ENCODE data around the gene PELO.

Gene PELO, protein sequence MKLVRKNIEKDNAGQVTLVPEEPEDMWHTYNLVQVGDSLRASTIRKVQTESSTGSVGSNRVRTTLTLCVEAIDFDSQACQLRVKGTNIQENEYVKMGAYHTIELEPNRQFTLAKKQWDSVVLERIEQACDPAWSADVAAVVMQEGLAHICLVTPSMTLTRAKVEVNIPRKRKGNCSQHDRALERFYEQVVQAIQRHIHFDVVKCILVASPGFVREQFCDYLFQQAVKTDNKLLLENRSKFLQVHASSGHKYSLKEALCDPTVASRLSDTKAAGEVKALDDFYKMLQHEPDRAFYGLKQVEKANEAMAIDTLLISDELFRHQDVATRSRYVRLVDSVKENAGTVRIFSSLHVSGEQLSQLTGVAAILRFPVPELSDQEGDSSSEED

DNA sequence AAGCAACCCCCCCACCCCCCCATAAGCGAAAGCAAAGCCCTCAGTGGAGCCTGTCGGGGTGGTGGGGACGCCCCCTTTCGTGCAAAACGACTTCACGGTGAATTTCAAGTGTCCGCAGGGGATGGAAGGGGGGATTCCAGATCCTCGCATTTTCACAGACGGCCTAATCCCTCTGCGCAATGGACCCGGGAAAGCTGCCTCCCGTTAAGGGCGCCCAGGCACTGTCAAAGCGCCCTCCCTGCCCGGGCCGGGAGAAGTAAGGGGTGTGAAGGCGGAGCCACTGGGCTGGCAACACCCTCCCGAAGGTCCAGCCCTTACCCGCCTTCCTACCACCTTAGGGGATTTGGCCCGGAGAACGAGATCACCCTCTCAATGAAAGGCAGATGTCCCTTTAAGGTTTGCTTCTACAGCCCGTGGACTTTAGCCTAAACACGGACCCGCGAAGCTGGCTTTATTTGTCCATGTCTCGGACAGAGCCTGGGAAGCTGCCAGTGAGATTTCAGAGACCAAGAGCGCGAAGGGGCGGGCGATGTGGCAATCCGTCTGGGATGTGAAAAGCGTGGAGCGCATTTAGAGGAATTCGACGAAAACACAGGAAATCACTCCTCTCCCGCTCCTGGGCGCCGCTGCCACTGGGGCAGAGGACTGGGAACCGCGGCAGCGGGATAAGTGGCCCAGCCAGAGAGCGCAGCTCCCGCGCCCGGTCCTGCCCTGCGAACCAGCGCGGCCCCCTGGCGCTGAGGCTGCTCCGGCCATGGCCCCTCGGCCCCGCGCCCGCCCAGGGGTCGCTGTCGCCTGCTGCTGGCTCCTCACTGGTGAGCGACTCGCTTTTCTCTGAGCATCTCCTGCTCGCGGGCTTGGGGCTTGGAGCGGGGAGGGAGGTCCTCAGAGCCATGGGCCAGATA, at the start of gene PELO, which contains the start of gene ITGA1:
Gene PELO (plus strand): TSS at position 317 of the 905 bp plus-strand sequence. CDS start 12,479 bp downstream, outside the sequence.
Gene ITGA1 (plus strand): TSS at position 317 of the 905 bp plus-strand sequence. CDS start 438 bp downstream, at position 755.
- peak; percentile 63 for DNase-seq

DNA sequence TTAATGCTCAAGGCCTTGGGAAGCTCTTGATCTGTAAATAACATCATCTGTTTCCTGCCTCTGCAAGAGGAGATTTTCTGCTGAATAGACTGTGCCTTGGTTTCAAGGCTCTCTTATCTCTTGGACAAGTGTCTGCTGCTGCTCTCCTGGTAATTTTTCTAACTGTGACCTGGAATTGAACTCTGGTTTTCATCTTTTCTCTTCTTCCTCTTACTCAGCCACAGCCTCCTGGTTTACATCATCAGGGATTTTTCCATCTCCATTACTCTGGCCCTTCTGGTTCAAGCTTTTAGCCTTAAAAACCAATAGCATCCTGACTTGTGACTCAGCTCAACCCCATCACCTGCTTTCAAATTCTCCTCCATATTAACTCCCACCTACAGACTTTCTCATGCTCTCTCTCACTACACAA, 49.6 kb upstream of the PELO start:
- DNase-seq, result no peak

DNA sequence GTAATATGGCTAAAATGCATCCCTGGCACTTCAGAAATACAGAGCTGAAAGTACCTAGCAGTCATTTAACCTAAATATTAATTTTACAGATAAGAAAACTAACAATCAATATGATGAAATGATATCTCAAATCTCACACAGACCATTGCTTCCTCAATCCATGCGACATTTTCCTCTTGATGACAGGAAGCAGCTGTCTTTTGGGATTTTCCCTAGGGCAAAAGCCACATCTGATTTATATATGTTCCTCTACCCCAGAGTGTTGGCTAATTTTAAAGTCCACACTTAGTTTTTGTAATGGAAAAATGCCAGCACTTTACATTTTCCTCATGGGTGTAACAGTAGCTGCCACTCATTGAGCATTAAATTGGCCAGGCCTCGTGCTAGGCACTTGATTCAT, 47.7 kb upstream of the PELO start:
- DNase-seq, result no peak

DNA sequence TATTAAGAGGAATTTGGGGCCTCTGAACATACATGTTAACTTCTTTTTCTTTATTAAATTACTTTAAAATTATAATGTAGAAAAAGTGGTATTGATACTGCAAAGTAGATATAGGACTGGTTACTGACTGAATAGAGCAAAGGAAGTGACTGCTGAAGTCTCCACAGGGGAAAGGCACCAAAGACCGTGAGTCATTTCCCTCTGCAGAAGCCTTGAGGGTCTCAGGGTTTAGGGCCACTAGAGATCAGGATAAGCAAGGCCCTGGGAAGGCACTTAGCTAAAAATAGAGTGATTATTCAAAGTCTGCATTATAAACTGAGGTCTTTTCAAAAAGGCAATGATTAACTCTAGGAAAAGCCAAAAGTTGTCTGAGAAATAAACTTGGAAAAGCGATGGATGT, 44.7 kb upstream of the PELO start:
- DNase-seq, result no peak

DNA sequence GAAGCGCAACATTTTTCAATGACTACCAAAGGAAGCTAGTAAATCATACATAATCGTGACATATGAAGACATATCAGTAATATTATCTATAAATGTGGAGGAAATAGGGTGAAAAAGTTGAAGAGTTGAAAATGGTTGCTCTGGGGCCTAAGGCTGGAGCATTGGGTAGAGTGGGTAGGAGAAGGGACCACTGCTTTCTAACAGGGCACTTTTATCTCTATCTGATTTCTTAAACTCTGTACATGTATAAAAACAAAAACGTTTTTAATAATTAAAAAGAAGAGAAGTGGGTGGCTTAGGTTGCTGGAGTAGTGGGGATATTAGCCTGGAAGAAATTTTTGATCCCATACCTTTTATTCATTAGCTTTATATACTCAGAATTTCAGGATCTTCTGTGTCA, 44.2 kb upstream of the PELO start:
- DNase-seq, result no peak

DNA sequence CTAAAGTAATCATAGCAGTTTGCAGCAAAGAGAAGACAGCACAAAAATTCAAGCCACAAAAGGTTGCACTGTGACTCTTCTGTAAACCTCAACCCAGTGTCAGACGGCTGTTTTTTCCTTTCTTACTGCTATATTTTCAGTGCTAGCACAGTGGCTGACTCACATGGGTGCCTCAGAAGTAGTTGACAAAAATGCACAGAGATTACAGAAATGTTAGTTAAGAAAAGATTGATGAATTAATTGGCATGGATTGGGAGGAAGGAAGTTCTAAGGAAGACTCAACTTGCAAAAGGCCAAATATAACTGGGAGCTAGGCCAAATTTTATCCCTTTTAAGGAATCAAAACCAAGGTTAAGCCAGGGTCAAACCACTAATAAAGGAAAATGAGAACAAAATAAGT, 43.7 kb upstream of the PELO start:
- peak; percentile 57 for DNase-seq

DNA sequence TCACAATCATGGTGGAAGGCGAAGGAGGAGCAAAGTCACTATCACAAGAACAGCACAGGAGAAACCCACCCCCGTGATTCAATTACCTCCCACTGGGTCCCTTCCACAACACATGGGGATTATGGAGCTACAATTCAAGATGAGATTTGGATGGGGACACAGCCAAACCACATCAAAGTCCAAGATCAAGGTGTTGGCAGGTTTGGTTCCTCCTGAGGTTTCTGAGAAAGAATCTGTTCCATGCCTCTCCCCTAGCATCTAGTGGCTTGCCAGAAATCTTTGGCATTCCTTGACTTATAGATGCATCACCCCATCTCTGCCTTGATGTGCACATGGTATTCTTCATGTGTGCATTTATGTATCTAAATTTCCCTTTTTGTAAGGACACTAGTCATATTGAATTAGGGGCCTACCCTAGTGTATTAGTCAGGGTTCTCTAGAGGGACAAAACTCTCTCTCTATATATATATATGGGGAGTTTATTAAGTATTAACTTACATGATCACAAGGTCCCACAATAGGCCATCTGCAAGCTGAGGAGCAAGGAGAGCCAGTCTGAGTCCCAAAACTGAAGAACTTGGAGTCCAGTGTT, 42.8 kb upstream of the PELO start:
- DNase-seq, result peak; percentile 3

DNA sequence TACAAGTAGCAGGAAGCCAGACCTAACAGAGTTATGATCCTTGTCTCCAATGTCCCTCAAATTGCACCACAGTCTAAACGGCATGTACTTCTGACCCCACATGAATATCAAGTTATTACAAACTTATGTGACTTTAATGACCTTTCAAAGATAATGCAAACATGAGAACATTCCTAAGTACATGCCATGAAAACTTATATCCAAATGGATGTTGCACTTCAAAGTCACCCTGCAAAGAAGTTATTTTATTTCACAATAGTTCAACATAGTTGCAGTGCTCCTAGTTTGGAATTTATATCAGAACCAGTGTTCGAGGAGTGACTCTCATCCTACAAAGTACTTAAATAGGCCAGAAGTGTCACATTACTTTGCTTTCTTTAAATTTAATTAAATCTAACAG, 41.2 kb upstream of the PELO start:
- DNase-seq, result no peak

DNA sequence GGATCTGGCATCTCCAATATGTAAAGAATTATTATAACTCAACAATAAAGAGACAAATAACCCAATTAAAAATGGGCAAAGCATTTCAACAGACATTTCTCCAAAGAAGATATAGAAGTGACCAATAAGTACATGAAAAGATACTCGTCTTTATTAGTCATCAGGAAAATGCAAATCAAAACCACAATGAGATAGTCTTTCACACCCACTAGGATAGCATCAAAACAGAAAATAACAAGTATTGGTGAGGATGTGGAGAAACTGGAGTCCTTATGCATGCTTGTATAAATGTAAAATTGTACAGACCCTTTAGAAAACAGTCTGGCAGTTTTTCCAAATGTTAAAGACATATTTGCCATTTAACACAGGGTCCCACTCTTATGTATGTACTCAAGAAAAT, 39.1 kb upstream of the PELO start:
- no peak for DNase-seq

DNA sequence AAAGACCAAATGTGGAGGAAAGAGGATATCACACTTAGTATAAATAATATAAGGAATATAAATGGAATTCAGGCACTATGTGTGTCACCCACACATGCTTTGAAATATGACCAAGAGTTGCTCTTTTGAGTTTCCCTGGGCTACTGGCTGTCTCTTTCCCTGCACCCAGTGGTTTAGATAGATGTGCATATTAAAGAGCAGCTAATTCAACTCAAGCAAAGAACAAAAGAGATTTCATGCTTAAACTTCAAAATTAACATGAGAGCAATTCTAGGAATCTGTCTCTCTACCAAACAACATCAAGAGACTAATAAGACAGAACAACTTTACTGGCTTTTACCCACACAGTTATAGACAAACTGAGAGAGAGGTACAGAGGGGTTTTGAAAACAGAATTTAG, 38.0 kb upstream of the PELO start:
- DNase-seq, result no peak

DNA sequence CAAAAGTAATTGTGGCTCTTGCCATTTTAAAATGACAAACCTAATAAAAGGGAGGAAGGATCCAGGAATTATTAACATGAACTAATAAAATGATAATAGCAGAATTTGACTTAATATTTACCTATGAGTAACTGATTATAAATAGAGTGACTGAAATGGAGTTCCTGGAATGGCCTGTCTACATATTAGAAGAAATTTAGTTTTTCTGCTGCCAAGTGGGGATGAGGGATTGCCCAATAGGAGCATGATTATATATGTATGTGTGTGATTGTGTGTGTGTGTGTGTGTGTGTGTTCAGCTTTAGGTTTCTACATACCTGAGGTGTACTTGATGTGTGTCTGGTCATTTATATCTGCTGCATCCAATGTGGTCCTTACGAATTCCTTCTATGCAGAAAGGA, 36.6 kb upstream of the PELO start:
- no peak for DNase-seq

DNA sequence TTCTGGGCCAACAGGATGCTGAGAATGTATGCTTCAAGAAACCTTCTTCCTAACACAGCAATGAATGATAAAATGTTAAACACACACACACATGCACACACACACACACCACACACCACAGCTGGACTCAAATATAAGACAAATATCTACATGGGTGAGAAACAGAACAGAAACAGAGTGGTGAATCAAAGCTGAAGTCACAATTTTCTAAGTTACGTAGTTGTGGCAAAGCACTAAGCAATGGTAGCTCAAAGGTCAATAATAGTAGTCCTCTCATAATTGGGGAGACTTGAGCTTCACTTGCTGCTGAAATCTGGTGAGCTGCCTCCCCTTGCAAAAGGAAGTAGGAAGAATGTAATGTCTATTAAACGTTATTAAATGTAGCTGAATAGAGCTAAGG, 33.7 kb upstream of the PELO start:
- DNase-seq, result no peak

DNA sequence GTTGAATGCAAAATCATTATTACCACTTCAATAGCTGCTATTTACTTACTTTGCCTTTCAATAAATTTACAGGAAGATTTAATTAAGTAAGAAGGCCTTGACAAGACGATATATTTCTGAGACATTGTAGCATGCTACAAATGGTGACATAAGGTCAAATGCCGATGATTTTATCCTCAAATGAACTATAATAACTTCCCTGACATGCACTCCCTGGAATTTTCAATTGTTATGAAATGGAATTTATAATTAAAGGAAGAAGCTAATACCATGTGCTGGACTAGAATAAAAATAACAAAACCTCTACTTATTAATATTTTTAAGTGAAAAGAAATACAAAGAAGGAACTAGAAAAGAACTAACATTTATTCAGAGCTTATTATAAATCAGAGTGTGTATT, 30.2 kb upstream of the PELO start:
- DNase-seq, result no peak

DNA sequence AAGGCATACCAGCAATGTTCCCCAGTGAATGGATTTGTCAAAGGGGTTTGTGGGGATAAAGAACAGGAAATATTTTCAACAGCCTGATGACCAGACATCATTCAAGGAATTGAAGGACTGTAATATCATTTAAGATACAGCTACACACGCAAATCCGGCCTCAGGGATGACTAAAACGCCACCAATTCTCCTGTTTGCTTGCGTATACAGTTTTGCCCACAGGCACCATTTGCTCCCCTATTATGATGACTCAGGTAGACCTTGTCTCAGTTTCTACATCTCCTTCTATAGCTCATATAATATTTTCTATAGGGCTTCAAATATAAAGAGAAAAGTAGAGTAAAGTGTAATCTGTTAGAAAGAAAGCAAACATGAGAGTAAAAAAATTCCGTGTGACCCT, 29.7 kb upstream of the PELO start:
- no peak for DNase-seq

DNA sequence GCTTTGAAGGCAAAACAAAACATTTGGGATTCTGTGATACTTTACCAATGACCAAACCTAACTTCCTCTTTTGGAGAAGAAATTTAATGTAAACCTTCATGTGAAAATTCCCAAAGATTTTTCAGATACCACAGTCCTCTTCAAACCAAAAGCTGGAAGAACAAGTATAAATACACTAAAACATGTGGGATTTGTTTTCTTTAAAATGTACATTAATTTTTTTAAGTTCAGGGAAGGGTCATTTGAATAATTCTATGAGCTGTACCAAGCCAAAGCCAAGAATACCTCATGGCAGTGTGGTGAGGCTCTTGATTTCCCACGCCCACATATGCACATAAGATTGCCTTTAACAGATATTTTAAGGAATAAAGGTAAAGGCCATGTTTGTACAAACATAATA, 28.4 kb upstream of the PELO start:
- no peak for DNase-seq

DNA sequence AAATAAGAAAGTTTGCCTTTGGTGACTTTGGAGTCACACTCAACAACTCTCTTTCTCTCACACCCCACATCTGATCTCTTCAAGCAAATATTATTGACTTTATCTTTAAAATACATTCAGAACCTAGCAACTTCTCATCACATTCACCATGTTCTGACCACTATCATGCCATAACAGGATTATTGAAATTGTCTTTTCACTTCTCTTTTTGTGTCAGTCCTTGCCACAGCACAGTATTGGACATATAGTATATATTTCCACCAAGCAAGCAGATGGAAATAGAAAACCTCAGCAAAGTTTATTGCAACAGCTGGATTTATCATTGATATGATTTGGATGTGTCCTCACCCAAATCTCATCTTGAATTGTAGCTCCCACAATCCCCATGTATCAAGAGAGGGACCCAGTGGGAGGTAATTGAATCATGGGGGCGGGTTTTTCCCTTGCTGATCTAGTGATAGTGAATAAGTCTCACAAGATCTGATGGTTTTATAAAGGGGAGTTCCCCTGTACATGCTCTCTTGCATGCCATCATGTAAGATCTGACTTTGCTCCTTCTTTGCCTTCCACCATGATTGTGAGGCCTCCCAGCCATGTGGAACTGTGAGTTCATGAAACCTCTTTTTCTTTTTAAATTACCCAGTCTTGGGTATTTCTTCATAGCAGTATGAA, 26.9 kb upstream of the PELO start:
- peak; percentile 58 for DNase-seq

DNA sequence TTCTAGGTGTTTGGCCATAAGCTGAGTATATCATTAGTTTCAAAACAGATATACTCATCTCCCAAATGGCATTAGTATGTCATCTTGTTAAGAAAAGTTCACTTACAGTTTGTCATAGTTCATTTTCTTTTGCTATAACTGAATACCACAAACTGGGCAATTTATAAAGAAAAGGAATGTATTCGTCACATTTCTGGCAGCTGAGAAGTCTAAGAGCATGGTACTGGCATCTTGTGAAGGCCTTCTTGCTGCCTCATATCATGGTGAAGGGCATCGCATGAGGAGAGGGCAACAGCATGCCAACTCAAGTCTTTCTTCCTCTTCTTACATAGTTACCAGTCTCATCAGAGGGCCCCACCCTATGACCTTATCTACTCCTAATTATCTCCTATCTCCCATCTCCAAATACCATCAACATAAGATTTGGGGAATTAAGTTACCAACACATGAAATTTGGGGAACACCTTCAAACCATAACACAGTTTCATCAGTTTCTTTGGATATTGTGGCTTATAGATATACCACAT, 20.4 kb upstream of the PELO start:
- DNase-seq, result no peak

DNA sequence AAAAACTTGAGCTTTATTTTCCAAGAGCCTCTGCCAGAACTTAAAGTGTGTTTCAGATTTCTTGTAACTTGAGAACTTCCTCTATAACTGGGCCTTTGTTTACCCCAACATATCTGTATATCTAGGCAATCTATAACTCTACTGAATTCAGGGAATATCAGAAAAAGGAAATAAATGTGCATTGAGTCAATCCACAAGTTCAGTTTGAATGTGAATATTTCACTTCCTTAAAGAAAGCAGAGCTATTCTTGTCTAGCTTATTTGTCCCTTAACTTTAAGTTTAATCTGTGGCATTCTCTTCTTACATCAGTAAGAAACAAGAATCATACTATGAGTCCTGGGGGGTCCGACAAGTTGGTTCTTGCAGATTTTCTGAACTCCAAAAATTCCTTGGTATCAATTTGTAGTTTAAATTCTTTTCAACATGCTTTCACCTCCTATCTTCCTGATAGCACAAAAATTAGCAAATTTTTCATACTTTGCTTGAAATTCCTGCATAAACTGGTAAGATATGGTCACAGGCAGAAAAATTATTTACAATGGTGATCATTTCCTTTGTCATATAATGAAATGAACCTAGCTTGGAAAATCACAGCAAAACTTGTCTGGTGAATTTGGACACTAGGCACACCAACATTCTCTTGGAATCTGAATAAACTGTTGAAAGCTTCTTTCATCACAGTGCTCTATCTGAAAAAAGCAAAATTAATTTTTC, 19.8 kb upstream of the PELO start:
- no peak for DNase-seq

DNA sequence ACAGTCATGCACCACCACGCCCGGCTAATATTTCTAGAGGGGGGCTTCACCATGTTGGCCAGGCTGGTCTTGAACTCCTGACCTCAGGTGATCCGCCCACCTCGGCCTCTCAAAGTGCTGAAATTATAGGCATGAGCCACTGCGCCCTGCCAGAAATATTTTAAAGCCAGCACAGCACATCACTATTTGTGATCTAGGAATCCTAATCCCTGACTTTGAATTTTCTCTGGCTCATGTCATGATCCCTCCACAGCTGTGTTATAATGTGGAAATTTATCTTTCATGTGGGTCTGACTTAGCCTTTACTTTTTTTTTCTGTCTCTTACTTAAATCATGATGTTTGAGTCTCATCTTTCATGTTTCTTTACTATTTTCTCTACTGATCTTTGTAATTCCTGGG, 18.7 kb upstream of the PELO start:
- DNase-seq, result no peak

DNA sequence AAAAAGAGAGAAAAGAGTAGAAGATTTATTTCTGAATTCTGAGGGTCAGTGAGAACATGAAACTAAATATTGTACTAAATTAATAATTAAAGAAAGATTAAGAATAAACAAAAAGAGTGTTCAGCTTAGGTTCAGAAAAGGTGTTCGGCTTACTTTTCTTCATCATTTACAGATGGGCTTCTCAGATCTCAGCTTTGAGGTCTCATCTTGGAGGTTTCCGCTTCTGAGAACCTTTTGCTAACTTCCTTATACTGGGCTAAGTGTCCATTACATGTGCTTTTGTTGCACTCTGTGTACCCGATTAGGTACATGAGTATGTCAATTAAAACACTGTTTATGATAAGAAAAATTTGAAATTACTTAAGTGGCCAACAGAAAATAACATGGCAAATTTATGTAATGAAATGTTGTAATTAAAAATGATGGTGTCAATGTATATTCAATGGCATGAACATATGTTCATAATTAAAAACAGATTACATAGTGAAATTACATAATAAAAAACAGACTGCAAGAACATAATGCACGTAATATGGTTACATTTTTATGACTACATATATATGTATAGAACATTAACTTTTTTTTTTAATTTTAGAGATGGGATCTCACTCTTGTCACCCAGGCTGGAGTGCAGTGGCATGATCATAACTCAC, 17.3 kb upstream of the PELO start:
- DNase-seq, result no peak

DNA sequence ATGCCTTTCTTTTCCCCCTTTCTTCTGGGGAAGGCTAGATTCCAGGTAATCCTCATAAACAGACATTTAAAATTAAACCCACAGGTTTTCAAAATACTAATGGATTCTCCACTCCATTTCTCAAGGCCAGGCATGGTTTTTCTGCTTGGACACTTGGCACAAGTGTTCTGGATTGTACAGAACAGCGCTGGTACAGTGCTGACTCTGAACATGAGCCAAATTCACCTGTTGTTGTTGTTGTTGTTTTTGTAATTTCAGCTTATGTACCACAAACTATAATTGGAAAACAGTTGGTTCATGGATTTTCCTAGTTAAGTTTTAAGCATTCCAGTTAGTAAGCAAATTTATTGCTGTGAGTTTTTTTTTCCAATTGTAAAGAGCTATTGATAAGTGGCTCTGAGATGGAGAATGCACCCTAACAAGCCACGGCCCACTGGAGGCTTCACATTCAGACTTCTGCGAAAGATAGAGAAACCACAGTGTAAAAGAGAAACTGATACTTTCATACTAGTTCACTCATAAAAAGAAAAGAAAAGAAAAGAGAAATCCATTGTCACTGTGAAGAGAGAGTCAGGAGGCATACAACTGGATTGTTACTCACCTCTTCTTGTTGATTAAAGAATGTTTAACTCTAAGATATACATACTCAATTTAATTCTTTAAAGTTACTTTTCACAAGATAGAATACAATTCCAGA, 16.2 kb upstream of the PELO start:
- DNase-seq, result peak; percentile 63

All from stimulated activated CD4-positive, alpha-beta T cell treated with anti-CD3 and anti-CD28 coated beads, Interleukin-15, amount 100 ng/mL, for 24 hours (primary cell).